HG03108 (cell line): ENCODE results near the gene SQOR.
A peak's percentile ranks its signal among the peaks of the same experiment; 100 is the strongest.

Experiments used
- ATAC-seq: cut with Tn5 transposase; IDR thresholded peaks from one replicate; pipeline ENCODE4 v1.9.1; 2021; ENCODE audit warnings: moderate library complexity; ENCODE audit not compliant: unreplicated experiment

Gene SQOR

GRCh38 chr15:45634432-45635190 lies at the start of gene SQOR:
Gene SQOR, plus strand, starts transcription at chr15:45635029. Its CDS starts 23,895 bp downstream, at chr15:45658924.
- peak; percentile 73 for ATAC-seq

- no peak for ATAC-seq
Observed at GRCh38 chr15:45585069-45585791, 49.6 kb upstream of the SQOR start.

- no peak for ATAC-seq
Observed at GRCh38 chr15:45586125-45586524, 48.7 kb upstream of the SQOR start.

- ATAC-seq = no peak
Observed at GRCh38 chr15:45586601-45587094, 48.2 kb upstream of the SQOR start.

- ATAC-seq = peak; percentile 83
Observed at GRCh38 chr15:45587095-45587862, 47.5 kb upstream of the SQOR start, which contains the start of gene BLOC1S6. Gene BLOC1S6, plus strand, starts transcription at chr15:45587379. Its CDS starts 65 bp downstream, at chr15:45587444.

- peak; percentile 2 for ATAC-seq
Observed at GRCh38 chr15:45587863-45588170, 47.0 kb upstream of the SQOR start.

- ATAC-seq = no peak
Observed at GRCh38 chr15:45588219-45588875, 46.5 kb upstream of the SQOR start.

GRCh38 chr15:45589256-45589655 lies 45.6 kb upstream of the SQOR start:
- ATAC-seq = no peak

- no peak for ATAC-seq
Observed at GRCh38 chr15:45594319-45594718, 40.5 kb upstream of the SQOR start.

- ATAC-seq = no peak
Observed at GRCh38 chr15:45594835-45595530, 39.8 kb upstream of the SQOR start.

GRCh38 chr15:45603881-45604280 lies 30.9 kb upstream of the SQOR start:
- ATAC-seq = no peak

GRCh38 chr15:45604326-45604725 lies 30.5 kb upstream of the SQOR start:
- ATAC-seq = no peak

GRCh38 chr15:45606413-45606812 lies 28.4 kb upstream of the SQOR start:
- no peak for ATAC-seq

- ATAC-seq = no peak
Observed at GRCh38 chr15:45606841-45607240, 28.0 kb upstream of the SQOR start.

GRCh38 chr15:45611305-45611704 lies 23.5 kb upstream of the SQOR start:
- no peak for ATAC-seq

GRCh38 chr15:45612790-45613415 lies 21.9 kb upstream of the SQOR start:
- no peak for ATAC-seq

- no peak for ATAC-seq
Observed at GRCh38 chr15:45616901-45617323, 17.9 kb upstream of the SQOR start.

GRCh38 chr15:45618813-45619212 lies 16.0 kb upstream of the SQOR start:
- ATAC-seq = no peak

- no peak for ATAC-seq
Observed at GRCh38 chr15:45628136-45628535, 6.7 kb upstream of the SQOR start.
